GM19467 (cell line): Measurements from ENCODE around the gene IFNAR1.
"Not testable (repeated sequence)": the region's sequence is repeated elsewhere in the genome, so short reads cannot be mapped to it uniquely, and the experiment has no call there.

ENCODE experiments used
- ATAC-seq: cut with Tn5 transposase; IDR thresholded peaks from one replicate; pipeline ENCODE4 v1.9.1; 2021; ENCODE audit warnings: mild to moderate bottlenecking, moderate library complexity; ENCODE audit not compliant: unreplicated experiment

IFNAR1 gene

DNA sequence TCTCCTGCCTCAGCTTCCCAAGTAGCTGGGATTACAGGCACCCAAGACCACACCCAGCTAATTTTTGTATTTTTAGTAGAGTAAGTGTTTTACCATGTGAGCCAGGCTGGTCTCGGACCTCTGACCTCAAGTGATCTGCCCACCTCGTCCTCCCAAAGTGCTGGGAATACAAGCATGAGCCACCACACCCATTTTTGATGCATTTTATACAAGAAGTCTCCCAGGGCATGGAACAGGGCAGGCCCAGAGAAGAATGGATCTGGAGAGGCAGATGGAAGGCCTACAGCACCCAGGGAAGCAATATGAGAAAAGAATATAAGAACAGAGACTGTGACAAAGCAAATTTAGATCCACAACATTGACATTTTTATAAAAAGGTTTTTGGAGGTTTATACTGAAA, 18.8 kb upstream of the IFNAR1 start:
- no peak for ATAC-seq

DNA sequence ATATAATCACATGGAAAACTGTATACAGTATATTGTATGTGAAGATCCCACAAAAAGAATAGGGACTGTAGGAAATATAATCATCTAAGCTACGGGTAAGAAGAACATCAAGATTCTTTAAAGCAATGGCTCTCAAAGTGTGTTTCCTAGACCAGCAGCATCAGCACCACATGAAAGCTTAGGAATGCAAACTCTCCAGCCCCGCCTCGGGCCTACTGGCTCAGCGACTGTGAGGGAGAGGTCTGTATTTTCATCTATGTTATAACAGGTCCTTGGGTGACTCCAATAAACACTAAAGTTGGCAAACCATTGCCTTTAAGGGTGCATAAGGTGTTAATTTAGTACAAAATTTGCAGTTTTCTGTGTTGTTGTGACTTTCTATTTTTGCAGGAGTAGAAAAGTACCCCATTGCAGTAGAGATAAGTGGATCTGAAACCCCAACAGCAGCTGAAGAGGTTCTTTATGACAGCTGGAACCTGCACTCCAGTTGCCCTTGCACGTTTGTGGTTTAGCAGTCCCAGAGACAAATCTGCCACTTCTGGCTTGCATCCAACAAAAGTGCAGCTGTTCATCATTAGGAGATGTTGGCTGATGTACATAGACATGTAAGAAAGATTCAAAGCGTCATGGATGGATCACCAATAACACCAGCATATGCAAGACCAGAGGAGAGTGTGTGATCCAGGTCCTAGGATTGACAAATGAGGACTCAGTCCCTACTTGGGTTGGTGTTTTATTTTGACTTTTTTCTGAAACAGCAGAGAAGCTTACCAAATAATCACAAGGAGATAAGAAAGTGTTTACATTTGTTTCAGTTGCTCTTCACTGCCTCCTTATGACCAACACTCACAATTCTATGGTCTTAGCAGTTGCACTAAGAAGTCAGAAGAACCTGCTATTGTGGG, 15.9 kb upstream of the IFNAR1 start:
- ATAC-seq = peak; percentile 90

DNA sequence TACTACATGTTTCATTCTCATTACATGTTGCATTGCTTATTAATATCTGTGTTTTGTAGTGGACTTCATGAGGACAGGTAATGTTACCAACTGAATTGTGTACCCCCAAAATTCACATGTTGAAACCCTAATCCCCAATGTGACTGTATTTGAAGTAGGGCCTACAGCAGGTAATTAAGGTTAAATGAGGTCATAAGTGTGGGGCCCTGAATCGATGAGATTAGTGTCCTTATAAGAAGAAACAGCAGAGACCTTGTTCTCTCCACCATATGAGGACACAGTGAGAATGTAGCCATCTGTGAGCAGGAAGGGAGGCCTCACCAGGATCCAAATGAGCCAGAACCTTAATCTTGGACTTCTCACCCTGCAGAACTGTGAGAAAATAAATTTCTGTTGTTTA, 15.0 kb upstream of the IFNAR1 start:
- no peak for ATAC-seq

DNA sequence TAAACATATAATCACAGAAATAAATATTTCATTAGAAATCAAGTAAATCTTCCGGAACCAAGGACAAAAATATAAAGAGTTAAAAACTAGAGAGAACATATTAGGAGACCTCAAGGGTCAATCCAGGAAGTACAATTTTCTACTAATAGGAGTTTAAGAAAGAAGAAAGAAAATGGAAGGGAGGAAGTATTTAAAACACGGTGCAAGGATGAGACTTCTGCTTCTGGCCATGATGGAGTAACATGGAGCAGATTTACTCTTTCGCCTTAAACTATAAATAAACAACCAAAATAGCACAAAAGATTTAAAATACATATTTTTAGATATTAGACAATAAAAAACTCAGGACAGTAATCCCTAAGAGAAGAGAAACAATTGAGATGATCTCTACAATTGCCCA, 12.6 kb upstream of the IFNAR1 start:
- no peak for ATAC-seq

DNA sequence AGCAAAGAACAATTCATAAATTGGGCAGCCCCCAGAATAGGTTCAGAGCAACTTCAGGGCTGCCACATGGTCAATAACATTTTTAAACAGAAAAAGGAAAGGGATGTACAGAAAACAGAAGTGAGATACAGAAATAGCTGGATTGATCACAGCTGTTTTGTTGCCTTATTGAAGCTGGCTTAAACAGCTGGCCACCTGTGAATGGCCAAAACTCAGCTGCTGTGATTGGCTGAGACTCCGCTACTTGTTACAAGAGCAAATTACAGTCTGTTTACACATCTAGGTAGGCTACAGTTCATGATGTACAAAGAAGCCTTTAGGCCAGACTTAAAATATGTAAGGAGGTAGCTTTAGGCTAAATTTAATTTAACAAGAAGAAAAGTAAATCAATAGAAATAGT, 11.6 kb upstream of the IFNAR1 start:
- ATAC-seq = no peak

DNA sequence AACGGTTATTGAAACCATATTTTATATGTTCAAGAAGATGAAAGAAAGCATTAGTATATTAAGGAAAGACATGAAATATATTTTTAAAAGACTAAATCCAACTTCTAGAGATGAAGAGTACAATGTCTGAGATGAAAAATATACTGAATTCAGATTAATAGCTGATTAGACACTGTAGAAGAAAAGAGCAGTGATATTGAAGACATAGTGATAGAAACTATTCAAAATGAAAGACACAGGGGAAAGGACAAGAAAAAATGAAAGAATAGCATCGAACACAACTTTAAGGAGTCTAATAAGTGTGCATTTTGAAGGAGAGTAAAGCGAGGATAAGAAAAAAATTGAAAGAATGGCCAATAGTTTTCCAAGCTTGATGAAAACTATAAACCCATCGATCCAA, 11.2 kb upstream of the IFNAR1 start:
- ATAC-seq = no peak

DNA sequence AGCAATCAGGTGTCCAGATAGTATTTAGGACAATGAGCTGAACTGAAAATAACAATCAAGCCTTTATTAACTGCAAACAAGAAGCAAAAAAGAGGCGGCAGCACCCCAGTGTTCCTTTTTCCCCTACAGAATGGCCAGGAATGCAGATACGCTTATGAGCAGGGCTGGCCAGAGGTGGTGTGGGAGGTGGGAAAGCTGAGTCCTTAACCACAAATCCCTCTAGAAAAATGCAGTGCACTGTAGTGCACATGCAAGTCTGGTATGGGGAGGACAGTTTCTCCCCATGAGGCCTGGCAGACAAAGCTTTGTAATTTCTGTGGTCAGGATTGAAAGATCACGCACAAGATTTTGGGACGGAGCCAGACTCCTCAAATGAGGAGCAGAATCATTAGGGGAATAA, 10.7 kb upstream of the IFNAR1 start:
- ATAC-seq = no peak

DNA sequence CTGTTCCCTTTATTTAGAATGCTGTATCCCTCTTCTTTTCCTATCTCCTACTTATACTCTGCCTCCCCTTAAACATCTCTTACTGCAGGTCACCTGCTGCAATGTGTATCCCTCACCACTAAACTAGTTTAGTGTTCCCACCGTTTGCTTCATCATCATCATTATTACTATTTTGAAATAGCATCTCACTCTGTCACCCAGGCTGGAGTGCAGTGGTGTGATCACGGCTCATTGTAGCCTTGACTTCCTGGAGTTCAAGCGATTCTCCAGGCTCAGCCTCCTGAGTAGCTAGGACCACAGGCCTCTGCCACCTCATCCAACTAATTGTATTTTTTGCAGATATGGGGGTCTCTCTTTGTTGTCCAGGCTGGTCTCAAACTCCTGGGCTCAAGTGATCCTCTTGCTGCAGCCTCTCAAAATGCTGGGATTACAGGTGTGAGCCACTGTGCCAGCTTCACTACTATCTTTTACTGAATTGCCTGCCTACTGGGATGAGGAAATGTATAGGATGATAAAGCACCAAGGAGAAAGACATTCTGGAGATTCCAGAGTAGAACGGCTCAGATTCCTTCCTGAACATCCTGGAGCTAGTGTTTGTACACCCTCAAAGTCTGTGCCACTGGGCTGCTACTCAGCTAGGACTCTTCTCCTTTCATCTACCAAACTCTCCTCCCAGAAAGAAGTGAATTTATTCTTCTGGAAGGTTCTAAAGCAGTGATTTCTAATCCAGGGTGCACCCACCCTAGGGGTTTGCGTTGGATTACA, 8.6 kb upstream of the IFNAR1 start:
- no peak for ATAC-seq

DNA sequence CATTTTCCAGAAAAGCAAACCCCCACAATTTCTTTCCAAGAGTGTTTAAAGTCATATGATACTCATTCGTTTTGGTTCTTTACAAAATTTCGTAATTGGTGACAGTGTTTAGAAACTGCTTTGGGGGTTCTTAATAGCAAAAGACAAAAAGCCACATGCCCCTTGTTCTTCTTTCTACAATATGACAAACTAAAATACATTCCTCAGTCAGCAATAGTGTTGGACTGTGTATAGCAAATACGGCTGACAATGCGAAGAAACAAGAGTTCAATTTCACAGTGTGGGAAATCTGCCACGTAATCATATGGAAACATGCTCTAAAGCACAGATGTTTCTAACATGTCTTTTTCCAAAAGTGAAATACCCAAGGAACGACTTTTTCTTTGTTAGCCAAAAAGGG, 7.6 kb upstream of the IFNAR1 start:
- no peak for ATAC-seq

DNA sequence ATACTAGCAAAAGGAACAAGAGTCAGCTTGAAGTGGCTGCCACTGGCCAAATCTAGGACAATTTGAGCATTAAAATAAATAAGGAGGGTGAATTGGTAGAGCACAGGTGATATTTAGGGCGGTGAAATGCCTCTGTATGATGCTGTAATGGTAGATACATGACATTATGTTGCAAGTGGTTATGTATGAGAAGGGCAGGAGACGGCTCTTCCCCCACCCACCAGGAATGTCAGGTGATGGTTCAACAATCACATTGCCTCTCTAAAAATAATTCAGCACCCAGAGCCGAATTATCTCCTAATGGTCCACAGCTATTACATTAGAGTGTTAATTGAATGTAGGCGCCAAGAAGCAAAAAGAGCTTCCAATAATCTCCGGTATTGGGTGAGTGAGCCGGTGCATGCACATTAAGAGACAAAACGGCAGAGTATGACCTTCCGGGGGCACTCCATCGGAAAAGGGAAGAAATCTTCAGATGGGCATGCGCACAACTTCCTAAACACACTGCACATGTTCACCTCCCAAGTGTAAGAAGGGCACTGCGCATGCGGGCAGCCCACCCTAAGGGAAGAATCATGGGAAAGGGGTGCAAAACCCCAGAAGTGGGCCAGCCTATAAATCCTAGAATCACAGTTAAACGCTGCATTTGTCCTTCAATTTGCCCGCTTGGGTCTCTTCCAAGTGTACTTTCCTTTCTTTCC, 6.8 kb upstream of the IFNAR1 start:
- no peak for ATAC-seq

DNA sequence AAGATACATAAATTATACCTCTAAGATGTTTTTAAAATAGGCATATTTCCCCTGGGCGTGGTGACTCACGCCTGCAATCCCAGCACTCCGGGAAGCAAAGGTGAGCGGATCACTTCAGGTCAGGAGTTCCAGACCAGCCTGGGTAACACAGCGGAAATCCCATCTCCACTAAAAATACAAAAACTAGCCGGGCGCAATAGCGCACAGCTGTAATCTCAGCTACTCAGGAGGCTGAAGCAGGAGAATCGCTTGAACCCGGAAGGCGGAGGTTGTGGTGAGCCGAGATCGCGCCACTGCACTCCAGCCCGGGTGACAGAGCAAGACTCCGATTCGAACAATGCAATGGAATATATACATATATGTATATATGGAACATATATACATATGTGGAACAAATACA, 3.8 kb upstream of the IFNAR1 start:
- ATAC-seq = not testable (repeated sequence)

DNA sequence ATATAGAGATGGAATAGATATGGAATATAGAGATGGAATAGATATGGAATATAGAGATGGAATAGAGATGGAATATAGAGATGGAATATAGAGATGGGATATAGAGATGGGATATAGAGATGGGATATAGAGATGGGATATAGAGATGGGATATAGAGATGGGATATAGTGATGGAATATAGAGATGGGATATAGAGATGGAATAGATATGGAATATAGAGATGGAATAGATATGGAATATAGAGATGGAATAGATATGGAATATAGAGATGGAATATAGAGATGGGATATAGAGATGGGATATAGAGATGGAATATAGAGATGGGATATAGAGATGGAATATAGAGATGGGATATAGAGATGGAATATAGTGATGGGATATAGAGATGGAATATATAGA, 1.2 kb upstream of the IFNAR1 start:
- ATAC-seq = not testable (repeated sequence)

DNA sequence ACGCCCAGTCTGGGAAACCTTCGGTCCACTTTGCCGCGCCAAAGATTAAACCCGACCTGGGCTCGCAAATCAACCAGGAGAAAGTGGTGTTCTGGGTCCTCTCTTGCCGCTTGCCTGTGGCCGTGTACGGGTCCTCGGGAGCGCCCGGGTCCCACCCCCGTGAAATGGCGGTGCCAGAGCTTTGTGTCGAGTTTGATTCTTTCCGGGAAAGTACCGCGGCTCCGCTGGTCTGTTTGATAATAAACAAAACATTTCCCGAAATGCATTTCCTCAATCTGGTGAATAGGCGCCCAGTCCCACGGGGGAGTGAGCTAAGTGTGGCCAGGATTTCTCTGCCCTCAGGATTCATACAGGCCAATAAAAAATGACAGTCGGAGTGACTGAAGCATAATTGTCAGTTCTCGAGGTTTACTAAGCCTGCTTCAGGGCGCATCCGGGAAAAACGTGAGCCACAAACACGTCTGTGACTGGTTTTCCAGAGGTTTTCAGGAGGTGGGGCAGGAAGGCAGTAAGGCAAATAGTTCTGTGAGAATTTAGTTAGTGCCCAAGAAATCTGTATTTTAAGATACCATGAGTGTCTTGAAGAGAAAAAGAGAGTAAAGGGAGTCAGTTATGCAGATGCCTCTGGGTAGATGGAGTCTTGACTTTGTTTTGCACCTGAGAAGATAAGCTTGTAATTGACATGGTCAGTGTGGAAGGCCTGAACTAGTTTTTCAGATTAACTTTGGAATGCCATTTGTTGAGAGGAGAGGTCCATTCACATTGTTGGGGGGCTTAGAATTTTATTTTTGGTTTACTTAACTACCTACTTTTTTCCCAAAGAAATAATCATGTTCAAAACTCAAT, 675 bp downstream of the IFNAR1 start:
- ATAC-seq = peak; percentile 31

DNA sequence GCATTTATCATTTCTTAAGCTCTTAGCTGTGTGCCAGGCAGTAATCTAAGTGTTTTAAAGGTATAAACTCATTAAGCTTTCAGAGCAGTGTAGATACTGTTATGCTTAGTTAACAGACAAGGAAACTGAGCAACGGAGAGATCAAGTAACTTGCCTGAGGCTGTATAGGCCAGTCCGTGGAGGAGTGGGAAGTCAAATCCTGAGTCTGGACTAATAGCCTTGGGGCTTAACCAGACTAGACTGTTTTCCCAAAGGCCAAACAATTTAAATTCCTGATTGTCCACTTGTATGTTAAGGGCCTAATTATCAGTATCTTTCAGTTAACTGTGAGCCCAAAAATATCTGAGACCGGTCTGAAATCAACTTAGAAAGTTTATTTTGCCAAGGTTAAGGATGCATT, 2.6 kb downstream of the IFNAR1 start:
- no peak for ATAC-seq

DNA sequence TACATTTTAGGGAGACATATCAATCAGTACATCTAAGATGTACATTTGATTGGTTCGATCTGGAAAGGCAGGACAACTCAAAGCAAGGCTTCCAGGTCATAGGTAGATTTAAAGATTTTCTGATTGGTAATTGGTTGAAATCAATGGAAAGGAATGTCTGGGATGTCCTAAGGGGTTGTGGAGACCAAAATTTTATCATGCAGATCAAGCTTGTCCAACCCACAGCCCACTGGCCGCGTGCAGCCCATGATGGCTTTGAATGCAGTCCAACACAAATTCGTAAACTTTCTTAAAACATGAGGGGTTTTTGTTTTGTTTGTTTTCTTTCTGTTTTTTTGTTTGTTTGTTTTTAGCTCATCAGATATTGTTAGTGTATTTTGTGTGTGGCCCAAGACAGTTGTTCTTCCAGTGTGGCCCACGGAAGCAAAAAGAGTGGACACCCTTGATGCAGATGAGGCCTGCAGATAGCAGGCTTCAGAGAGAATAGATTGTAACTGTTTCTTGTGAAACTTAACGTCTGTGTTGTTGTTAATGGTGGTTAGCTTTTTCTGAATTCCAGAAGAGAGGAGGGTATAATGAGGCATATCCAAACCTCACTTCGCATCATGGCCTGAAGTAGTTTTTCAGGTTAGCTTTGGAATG, 3.1 kb downstream of the IFNAR1 start:
- ATAC-seq = no peak

DNA sequence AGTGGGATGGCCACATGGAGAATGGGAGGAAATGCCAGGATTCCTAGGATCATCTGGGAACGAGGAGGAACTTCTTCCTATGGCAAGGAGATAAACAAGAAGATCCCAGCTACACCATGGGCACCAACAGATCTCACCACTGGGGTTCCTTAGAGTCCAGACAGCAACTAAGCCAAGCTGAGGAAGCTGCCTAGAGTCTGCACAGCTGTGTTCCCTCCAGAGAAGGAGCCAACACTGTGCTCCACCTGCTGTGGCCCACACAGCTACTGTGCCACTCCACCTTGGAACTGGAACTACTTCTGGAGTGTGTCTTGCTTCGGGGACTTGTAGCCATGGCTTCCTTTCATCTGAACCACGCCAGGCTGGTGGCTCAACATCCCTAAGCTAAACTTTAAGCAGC, 6.0 kb downstream of the IFNAR1 start:
- no peak for ATAC-seq

DNA sequence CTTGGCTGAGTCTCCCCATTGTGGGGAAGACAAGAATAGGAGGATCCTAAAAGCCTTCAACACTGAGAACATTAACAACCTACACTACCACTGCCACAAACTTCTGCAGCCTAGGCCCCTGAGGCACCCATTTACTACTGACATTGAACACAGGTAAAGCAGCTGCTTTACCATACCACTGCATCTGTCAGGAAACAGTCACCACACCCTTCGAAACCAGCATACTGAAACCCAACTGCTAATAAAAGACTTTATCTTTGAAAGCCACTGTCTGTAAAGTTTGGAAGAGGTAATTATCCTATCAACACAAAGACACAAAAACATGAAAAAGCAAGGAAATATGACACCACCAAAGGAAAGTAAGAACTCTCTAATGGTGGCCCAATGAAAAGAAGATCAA, 7.4 kb downstream of the IFNAR1 start:
- ATAC-seq = peak; percentile 65

DNA sequence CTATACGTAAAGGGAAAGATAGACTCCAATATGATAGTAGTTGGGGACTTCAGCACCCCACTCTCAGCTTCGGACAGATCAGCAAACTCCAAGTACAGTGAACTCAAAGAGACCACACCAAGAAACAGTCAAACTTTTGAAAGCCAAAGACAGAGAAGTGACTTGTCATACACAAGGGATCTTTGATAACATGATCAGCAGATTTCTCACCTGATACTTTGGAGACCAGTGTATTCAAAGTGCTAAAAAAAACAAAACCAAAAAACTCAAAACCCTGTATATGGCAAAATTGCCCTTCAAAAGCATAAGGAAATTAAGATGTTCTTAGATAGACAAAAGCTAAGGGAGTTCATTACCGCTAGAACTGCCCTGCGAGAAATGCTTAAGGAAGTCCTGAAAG, 9.4 kb downstream of the IFNAR1 start:
- ATAC-seq = no peak

DNA sequence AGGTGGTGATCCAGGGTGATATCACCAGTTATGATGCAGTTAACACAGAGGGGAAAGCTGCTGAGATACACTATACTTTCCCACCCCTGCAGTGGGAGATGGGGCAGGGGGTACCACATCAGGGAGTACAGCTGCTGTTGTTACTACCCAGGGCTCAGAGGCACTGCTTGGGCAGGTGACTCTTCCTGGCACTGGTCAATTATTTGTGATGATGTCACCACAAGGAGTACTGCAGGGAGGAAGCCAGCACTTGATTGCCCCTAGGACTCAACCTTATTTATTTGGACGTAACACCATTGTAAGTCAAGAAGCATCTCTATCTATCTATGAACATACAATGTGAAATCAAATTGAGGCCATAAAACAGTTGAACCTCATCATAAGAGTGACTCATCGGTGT, 10.1 kb downstream of the IFNAR1 start:
- no peak for ATAC-seq

DNA sequence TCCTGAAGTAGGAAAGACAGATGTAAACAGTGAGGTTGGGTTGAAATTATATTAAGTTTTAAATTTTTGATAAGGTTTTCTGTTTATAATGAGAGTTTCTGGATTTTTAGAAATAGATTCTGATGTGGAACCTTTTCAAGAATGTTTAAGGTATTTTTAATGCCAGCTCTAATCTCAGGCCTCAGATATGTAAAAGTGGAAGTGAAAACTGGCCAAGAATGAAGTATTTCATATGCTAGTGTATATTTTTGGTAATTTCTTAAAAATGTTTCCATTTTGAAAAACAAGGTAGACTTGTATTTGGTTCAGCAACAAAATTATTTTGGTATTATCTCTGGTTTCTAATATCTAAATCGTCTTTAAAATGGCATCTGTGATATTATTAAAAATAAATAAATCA, 14.4 kb downstream of the IFNAR1 start:
- no peak for ATAC-seq
